Measurements from ENCODE around the gene KRT86.
"Not testable (repeated sequence)": the region's sequence is repeated elsewhere in the genome, so short reads cannot be mapped to it uniquely, and the experiment has no call there.

The KRT86 gene

DNA sequence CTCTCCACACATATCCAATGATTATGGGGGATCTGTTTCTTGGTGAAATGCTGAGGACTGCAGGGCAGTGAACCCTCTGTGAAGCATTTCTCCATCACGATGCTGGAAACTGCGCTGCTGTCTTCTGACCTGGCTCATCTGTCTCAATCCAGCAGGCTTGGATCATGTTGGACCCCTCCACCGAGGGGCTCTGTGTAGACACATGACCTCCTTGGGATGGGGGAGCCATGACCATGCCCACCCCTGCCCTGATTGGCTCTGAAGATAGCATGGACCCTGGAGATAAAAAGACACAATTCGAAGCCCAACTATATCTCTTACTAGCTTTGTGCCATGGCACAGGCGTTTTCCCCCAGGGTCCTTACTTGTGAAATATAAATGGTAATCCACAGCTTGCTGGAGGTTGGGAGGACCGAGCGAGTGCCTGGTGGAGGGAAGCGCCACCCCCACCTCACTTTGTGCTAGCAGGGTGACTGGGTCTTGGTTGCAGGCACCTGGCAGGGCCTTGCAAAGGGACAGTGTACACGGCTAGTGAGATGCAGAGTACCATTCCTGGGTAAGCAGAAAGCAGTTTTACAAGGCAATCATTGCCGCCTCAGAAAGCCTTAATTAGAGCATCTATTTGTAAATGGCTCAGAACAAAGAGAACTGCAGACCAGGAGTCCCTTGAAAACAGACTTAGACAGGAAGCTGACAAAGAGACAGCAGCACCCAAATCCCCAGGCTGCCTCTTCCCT lies 49.1 kb downstream of the KRT86 start:
- no peak overlapping the region for H3K4me3 ChIP-seq (ENCODE audit: low read depth, low read length)
- no peak for DNase-seq (ENCODE audit: low read depth)

DNA sequence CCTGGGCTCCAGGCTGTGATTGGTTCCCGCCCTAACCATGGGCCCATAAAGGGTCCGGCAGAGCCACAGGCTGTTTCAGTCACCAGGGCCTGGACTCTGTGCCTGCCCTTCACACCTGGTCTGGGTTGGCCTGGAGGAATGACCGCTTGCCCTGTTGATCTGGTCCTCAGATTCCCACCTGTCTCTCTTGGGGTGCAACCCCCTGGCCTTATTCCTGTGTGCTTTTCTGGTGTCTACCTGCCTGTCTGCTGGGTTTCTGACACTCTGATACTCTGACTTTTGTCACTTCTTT lies 49.7 kb downstream of the KRT86 start:
- no peak overlapping the region for H3K4me3 ChIP-seq (ENCODE audit: low read depth, low read length)
- no peak for DNase-seq (ENCODE audit: low read depth)

DNA sequence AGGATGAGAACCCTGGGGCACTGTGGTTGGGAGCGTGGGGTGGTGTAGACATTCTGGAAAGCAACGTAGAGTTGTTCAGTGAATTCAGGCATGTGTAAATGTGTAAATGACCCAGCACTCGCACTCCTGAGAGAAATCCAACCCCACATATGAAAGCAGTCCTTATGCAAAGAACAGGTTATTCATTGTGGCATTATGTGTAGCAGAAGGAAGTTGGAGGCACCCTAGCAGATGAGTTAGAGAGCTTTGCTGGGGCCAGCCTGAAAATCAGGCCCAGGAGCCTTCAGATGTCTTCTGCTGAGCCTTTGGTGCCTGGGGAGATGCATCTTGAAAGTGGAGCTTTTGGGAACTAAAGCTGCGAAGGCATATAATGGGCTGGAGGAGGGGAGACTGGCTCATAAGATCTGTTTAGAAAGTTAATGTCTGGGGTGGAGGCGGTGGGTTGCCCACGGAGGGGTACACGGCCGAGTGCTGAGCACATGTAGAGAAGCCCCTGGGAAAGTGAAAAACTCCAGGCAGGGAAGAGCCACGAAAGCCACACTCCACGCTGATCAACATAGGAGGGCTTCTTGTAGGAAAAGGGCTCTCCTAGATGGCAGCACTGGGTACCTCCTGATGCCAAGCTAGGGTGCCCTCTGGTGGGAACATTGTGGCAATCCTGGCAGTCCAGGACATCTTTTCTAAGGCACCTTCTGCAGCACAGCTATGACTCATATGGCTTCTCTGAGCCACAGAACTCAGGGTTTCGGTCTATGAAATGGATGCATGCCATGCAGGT lies 52.8 kb downstream of the KRT86 start:
- H3K4me3 ChIP-seq (ENCODE audit: low read depth, low read length) = no peak overlapping the region
- peak; percentile 50 for DNase-seq (ENCODE audit: low read depth)

DNA sequence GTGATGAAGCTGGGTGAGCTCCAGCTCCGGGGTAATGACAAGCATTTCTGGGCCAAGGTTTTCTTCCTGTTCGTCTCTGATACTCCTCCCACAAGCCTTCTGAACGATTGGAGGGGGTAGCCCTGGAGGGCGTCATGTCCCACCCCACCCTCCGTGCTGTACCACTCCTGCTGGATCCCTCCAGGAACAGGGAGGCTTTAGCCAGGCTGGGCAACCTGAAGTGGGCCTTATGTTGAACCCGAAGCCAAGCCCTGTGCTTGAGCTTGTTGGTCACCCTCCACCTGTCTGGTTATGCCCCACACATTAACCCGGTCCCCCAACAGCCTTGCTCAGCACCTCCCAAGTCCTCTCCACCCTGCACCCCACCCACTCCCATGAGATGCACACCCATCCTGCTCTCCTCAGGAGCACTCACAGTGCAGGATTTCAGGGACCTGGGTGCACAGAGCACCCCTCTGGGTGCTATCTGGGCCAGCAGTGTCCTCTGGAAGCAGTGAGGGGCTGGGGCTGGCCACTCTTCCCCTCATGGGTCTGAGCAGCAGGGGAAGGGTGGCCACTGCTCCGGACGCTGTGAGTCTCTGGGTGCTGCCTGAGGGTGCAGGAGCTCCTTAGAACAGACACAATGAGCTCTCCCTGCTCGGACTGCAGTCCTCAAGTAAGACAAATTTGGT lies 53.5 kb downstream of the KRT86 start:
- no peak for DNase-seq (ENCODE audit: low read depth)
- H3K4me3 ChIP-seq (ENCODE audit: low read depth, low read length) = no peak overlapping the region

DNA sequence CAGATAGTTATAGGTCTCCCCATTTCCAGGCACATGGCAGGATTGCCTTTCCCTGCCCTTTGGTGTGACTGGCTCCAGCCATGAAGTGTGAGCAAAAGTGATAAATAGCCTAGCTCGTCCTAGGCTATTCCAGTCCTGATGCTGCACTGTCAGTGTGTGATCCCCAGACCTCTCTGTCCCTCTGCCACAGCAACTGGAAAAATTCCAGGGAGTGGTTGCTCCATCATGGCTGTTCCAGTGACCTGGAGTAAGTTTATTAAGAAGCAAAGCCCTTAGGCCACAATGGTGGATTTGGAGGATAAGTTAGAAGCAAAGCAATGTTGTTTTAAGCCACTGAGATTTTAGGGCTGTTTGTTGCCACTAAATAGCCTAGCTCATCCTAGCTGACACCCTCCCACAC lies 56.6 kb downstream of the KRT86 start:
- DNase-seq (ENCODE audit: low read depth) = no peak
- no peak overlapping the region for H3K4me3 ChIP-seq (ENCODE audit: low read depth, low read length)

DNA sequence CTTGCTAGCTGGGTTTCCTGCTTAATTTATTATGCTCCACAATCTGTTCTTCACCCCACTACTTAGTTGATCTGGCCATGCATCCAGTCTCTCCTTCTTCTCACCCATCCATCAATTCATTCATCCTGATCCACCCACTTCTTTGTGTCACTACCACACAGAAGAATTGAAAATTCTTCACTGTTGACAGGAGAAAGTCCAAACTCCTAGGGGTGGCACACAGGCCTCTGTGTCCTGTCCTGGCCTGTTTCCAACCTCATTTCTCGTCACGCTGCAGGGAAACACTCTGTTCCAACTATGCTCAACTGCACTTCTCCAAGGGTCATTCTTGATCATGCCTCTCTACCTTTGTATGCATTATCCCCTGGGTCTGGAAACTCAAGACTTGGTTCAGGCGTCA lies 57.4 kb downstream of the KRT86 start:
- no peak for DNase-seq (ENCODE audit: low read depth)

GRCh38 chr12:52332381-52332780 lies 57.9 kb downstream of the KRT86 start:
- H3K4me3 ChIP-seq (ENCODE audit: low read depth, low read length) = no peak overlapping the region
- DNase-seq (ENCODE audit: low read depth) = no peak

More for the DNA sequence above, 57.4 kb downstream of the KRT86 start:
- H3K4me3 ChIP-seq (ENCODE audit: low read depth, low read length) = no peak overlapping the region

- DNase-seq (ENCODE audit: low read depth) = no peak
- H3K4me3 ChIP-seq (ENCODE audit: low read depth, low read length) = no peak overlapping the region
Observed at GRCh38 chr12:52333321-52333720, 58.9 kb downstream of the KRT86 start.

GRCh38 chr12:52334185-52334584 lies 59.7 kb downstream of the KRT86 start:
- DNase-seq (ENCODE audit: low read depth) = no peak
- H3K4me3 ChIP-seq (ENCODE audit: low read depth, low read length) = no peak overlapping the region

GRCh38 chr12:52335598-52336262 lies 61.3 kb downstream of the KRT86 start:
- H3K4me3 ChIP-seq (ENCODE audit: low read depth, low read length) = no peak overlapping the region
- no peak for DNase-seq (ENCODE audit: low read depth)

DNA sequence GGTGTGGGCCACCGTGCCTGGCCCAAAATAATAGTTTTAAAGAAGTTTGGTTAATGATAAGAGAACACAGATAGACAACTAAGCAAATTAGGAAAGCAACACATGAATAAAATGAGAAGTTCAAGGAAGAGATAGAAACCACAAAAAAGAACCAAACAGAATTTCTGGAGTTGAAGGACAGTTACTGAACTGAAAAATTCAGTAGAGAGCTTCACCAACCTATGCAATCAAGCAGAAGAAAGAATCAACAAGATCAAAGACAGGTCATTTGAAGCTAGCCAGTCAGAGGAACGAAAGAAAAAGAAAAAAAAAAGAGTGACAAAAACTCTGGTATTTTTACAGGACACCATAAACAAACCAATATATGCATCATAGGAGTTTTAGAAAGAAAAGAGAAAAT lies 62.2 kb downstream of the KRT86 start:
- no peak overlapping the region for H3K4me3 ChIP-seq (ENCODE audit: low read depth, low read length)

GRCh38 chr12:52337054-52337453 lies 62.6 kb downstream of the KRT86 start:
- no peak for DNase-seq (ENCODE audit: low read depth)
- H3K4me3 ChIP-seq (ENCODE audit: low read depth, low read length) = no peak overlapping the region

More for the DNA sequence above, 62.2 kb downstream of the KRT86 start:
- DNase-seq (ENCODE audit: low read depth) = no peak

DNA sequence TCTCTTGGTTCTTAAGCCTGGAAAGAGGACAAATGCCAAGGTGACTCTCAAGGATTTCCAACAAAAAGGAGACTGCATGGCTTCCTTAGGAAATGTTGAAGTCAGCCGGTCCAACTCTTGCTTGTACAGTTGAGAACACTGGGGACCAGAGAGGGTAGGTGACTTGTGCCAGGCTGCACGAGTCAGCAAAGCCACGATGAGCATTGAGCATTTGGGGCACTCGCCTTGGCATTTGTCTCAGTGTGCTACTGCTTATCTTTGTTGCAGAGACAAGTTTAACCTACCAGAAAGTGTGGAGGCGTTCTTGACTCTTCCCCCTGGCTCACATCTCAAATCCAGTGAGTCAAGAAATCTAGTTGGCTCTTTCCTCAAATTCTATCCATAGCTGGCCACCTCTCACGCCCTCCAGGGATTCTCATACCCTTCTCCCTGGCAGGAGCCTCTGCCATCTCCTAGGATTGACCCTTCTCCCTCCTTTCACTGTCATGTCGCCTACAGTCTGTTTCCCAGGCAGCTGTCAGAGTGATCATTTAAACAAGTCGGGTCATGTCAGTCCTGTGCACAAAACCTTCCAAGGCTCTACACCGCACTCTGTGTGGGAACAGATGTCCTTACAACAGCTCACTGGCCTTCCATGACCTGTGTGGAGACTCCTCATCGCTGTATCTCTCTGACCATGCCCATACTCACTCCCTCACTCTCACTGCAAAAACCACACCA lies 64.0 kb downstream of the KRT86 start:
- DNase-seq (ENCODE audit: low read depth) = no peak
- no peak overlapping the region for H3K4me3 ChIP-seq (ENCODE audit: low read depth, low read length)

DNA sequence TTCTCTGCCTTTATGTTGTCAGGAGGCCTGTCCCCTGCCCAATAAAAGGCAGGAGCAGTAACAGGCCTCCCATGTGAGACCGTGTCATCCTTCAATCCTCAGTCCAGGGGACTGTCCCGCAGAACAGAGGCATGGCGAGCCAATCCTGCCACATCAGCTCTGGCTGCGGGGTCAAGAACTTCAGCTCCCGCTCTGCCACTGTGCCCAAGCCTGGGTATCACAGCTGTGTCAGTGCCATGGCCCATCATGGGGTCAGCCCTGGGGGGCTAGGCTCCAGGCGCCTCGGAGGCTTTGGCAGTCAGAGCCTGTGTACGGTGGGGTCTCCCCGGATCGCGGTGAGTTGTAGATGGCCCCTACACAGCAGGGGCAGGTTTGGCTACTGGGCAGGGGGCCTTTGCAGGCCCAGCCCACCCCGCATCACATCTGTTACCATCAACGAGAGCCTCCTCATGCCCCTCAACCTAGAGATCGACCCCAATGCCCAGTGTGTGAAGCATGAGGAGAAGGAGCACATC lies 66.7 kb downstream of the KRT86 start:
- no peak for DNase-seq (ENCODE audit: low read depth)
- no peak overlapping the region for H3K4me3 ChIP-seq (ENCODE audit: low read depth, low read length)

DNA sequence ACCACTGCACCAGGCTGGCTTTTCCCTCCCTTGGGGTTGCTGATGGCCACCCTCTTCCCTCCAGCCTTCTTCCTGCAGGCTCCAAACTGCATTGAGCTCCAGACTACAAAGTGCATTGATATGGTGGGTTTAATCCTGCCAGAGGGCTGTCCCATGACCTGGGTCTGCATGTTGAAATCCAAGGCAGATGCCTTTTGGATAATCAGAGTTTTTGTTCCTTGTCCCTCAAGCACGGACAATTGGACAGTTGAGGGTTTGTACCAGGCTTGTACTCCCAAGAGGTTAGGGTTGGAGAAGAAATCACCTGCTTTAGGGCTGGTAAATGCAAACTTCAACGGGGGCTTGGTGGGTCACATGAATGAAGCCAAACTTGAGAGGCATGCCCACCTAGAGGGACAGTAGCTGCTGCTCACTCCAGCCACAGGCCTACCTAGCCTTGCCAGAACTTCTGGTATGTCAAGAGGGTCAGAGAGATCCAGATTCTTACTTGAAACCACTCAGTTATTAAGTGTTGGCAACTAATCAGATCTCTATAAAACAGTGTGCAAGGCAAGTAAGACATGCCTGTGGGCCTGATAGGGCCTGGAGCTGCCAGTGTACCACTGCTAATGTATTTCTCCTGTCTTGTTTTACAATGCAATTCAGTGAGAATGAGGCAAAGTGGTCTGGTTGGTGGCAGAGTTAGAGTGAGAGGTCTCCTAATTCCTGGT lies 68.5 kb downstream of the KRT86 start:
- H3K4me3 ChIP-seq (ENCODE audit: low read depth, low read length) = no peak overlapping the region
- DNase-seq (ENCODE audit: low read depth) = no peak

DNA sequence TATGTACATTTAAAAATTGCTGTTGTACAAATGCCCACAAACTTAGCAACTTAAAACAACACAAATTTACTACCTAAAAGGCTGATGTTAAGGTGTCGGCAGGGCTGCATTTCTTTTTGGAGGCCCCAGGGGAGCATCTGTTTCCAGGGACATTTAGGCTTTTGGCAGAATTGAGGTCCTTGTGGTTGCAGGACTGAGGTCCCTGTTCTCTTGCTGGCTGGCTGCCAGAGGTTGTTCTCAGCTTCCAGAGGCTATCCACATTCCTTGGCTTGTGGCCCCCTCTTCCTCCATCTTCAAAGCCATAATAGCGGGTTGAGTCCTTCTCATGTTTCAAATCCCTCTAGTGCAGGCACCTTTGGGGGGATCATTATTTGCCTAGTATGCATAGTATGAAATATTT lies 69.1 kb downstream of the KRT86 start:
- DNase-seq (ENCODE audit: low read depth) = no peak
- no peak overlapping the region for H3K4me3 ChIP-seq (ENCODE audit: low read depth, low read length)

- no peak overlapping the region for H3K4me3 ChIP-seq (ENCODE audit: low read depth, low read length)
- DNase-seq (ENCODE audit: low read depth) = no peak
Observed at GRCh38 chr12:52344111-52344510, 69.7 kb downstream of the KRT86 start.

GRCh38 chr12:52345041-52345440 lies 70.6 kb downstream of the KRT86 start:
- not testable (repeated sequence) for DNase-seq (ENCODE audit: low read depth); H3K4me3 ChIP-seq (ENCODE audit: low read depth, low read length)

GRCh38 chr12:52346593-52346992 lies 72.1 kb downstream of the KRT86 start:
- H3K4me3 ChIP-seq (ENCODE audit: low read depth, low read length) = no peak overlapping the region
- no peak for DNase-seq (ENCODE audit: low read depth)
